HEK293 (cell line): ENCODE data around the gene BTBD17.

Experiments used
- CTCF ChIA-PET: fragments of 350-600 bp; formaldehyde crosslinking; extraction: SDS; loops from one replicate; lab custom pipeline; 2021; ENCODE audit warnings: antibody characterized with exemption; lab: Yijun Ruan, JAX
- POLR2A ChIA-PET: fragments of 300-600 bp; formaldehyde crosslinking; extraction: SDS; loops from one replicate; lab custom pipeline; 2020; ENCODE audit warnings: antibody characterized with exemption, inconsistent platforms; lab: Yijun Ruan, JAX
- H3K27ac ChIP-seq: fragments of 200-500 bp; sonication (Bioruptor generic); 2 replicates; pipeline ENCODE4 v1.5.1; 2014; ENCODE audit warnings: low read depth, low read length, control low read depth, inconsistent platforms; ENCODE audit errors: extremely low read depth
- H3K36me3 ChIP-seq, 2 experiments: fragments of 200-500 bp in 1 of 2; sonication (Bioruptor generic) in 1 of 2; 1 replicate in 1 of 2; 2 replicates in 1 of 2; pipeline ENCODE4 v1.5.1; 2014 to 2017; ENCODE audit warnings: inconsistent platforms in 2 of 2, low read length in 2 of 2; ENCODE audit not compliant: control insufficient read depth in 2 of 2, insufficient read depth in 1 of 2
- H3K4me1 ChIP-seq: fragments of 200-500 bp; sonication (Bioruptor generic); 2 replicates; pipeline ENCODE4 v1.5.1; 2014; ENCODE audit warnings: mild to moderate bottlenecking, low read length, inconsistent platforms; ENCODE audit not compliant: control insufficient read depth, insufficient read depth
- H3K4me3 ChIP-seq: 2 replicates; pipeline ENCODE4 v1.5.1; 2011; ENCODE audit warnings: low read depth, mild to moderate bottlenecking, control low read depth, low read length, moderate library complexity
- H3K9me3 ChIP-seq: fragments of 200-500 bp; sonication (Bioruptor generic); 2 replicates; pipeline ENCODE4 v1.5.1; 2014; ENCODE audit warnings: low read depth, low read length, inconsistent platforms; ENCODE audit not compliant: control insufficient read depth, insufficient read depth
- KLF1 ChIP-seq: fragments of 450-650 bp; formaldehyde crosslinking; IDR thresholded peaks from 2 replicates; pipeline ENCODE4 v1.5.1; 2016; ENCODE audit warnings: missing biosample characterization, missing genetic modification characterization
- MEIS1 ChIP-seq: sonication (generic); formaldehyde crosslinking; IDR thresholded peaks from 2 replicates; pipeline ENCODE4 v1.8.1; 2022; ENCODE audit warnings: missing genetic modification reagents, mild to moderate bottlenecking, borderline replicate concordance
- SCRT1 ChIP-seq: fragments of 450-650 bp; formaldehyde crosslinking; IDR thresholded peaks from 2 replicates; pipeline ENCODE4 v1.5.1; 2016; ENCODE audit warnings: missing biosample characterization, missing genetic modification characterization, borderline replicate concordance
- SP7 ChIP-seq: fragments of 450-650 bp; formaldehyde crosslinking; IDR thresholded peaks from 2 replicates; pipeline ENCODE4 v1.5.1; 2016; ENCODE audit warnings: missing biosample characterization, missing genetic modification characterization
- ZIC2 ChIP-seq: fragments of 450-650 bp; formaldehyde crosslinking; IDR thresholded peaks from 2 replicates; pipeline ENCODE4 v1.5.1; 2016; ENCODE audit warnings: missing biosample characterization, missing genetic modification characterization
- ZNF10 ChIP-seq: fragments of 450-650 bp; formaldehyde crosslinking; IDR thresholded peaks from 2 replicates; pipeline ENCODE4 v1.5.1; 2017; ENCODE audit warnings: missing biosample characterization, missing genetic modification characterization
- ZNF132 ChIP-seq: fragments of 450-650 bp; formaldehyde crosslinking; IDR thresholded peaks from 2 replicates; pipeline ENCODE4 v1.5.1; 2017; ENCODE audit warnings: missing biosample characterization, missing genetic modification characterization, borderline replicate concordance
- ZNF274 ChIP-seq, 2 experiments: fragments of 200-500 bp in 1 of 2; fragments of 450-650 bp in 1 of 2; sonication (Bioruptor generic) in 1 of 2; formaldehyde crosslinking in 1 of 2; IDR thresholded peaks; 2 replicates each; pipeline versions ENCODE4 v1.5.1 to v1.6.1; 2014 to 2016; ENCODE audit warnings: borderline replicate concordance in 1 of 2, inconsistent platforms in 1 of 2, low read length in 1 of 2, missing biosample characterization in 1 of 2, missing genetic modification characterization in 1 of 2
- ZNF311 ChIP-seq: fragments of 450-650 bp; formaldehyde crosslinking; IDR thresholded peaks from 2 replicates; pipeline ENCODE4 v1.5.1; 2017; ENCODE audit warnings: missing biosample characterization, missing genetic modification characterization, borderline replicate concordance
- ZNF521 ChIP-seq: fragments of 450-650 bp; formaldehyde crosslinking; IDR thresholded peaks from 2 replicates; pipeline ENCODE4 v1.5.1; 2017; ENCODE audit warnings: missing biosample characterization, mild to moderate bottlenecking, missing genetic modification characterization
- ZNF600 ChIP-seq: fragments of 450-650 bp; formaldehyde crosslinking; IDR thresholded peaks from 2 replicates; pipeline ENCODE4 v1.5.1; 2016; ENCODE audit warnings: missing biosample characterization, missing genetic modification characterization
- ZNF776 ChIP-seq: fragments of 450-650 bp; formaldehyde crosslinking; IDR thresholded peaks from 2 replicates; pipeline ENCODE4 v1.5.0; 2017; ENCODE audit warnings: missing biosample characterization, missing genetic modification characterization, borderline replicate concordance
- ZNF785 ChIP-seq: fragments of 450-650 bp; formaldehyde crosslinking; IDR thresholded peaks from 2 replicates; pipeline ENCODE4 v1.5.1; 2016; ENCODE audit warnings: missing biosample characterization, missing genetic modification characterization
- ZNF791 ChIP-seq: fragments of 450-650 bp; formaldehyde crosslinking; IDR thresholded peaks from 2 replicates; pipeline ENCODE4 v1.5.1; 2016; ENCODE audit warnings: missing biosample characterization, missing genetic modification characterization
- TF ChIP-seq, protein P1 (sequence below): fragments of 450-650 bp; formaldehyde crosslinking; IDR thresholded peaks from 2 replicates; pipeline ENCODE4 v1.5.1; 2017; ENCODE audit warnings: missing biosample characterization, missing genetic modification characterization
- TF ChIP-seq, protein P2 (sequence below): fragments of 450-650 bp; formaldehyde crosslinking; IDR thresholded peaks from 2 replicates; pipeline ENCODE4 v1.5.1; 2016; ENCODE audit warnings: missing biosample characterization, missing genetic modification characterization
- TF ChIP-seq, protein P3 (sequence below): fragments of 450-650 bp; formaldehyde crosslinking; IDR thresholded peaks from 2 replicates; pipeline ENCODE4 v1.5.1; 2017; ENCODE audit warnings: missing biosample characterization, missing genetic modification characterization

BTBD17 gene

DNA sequence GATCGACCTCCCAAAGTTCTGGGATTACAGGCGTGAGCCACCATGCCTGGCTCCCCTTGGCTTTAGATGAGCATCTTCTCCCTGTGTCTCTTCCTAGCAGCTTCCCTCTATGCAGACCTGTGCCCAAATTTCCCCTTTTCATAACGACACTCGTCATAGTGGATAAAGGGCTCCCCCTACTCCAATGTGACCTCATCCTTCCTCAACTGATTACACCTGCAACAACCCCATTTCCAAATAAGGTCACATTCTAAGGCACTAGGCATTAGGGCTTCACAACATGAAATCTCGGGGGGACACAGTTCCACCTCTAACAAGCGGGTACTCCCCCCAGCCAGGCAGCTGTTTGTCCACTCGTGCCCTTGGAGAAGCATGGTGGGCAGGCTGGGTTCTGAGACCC, 25.4 kb downstream of the BTBD17 start:
- CTCF ChIA-PET: interaction anchor here (1.3 kb wide), 1 partner anchor 26 kb away, joined by 4 read pairs; no protein-coding TSS in a partner anchor
- TF ChIP-seq ZNF10 (tag by site-specific recombination): peak; percentile 55; the same call in 1 of the 2 replicates
- TF ChIP-seq ZNF785 (tag by site-specific recombination): no peak
- Histone ChIP-seq H3K9me3 (no peaks in the 10 kb centered on the region), H3K4me3 (no peak overlapping the region), H3K36me3 (no peaks in the 10 kb centered on the region), H3K4me1 (no peaks in the 10 kb centered on the region), H3K27ac (no peak overlapping the region)
- POLR2A ChIA-PET: no interaction called here

DNA sequence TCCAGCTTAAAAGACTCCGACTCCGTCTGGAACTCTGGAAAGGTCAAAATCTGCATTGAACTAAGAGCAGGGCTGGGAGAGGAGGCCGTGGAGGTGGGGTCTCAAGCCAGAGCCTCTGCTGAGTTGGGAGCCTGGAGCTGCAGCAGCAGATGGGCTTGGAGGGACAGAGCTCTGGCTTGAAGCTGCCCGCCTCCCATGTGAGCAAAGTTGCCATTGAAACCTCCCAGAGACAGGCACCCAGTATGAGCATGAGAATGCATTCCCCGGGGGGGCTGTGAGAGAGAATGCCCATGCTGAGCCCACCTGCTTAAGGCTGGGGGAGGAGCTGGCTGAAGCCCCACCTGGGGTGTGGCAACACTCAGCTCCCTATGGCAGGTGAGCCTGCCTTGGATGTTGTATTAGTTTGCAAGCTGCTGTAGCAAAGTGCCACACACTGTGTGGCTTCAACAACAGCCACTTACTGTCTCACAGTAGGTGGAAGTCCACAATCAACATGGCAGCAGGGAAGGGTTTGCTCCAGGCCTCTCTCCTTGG, 26.1 kb downstream of the BTBD17 start:
- Histone ChIP-seq H3K27ac (no peak overlapping the region), H3K9me3 (no peaks in the 10 kb centered on the region), H3K36me3 (no peaks in the 10 kb centered on the region), H3K4me1 (no peaks in the 10 kb centered on the region), H3K4me3 (no peak overlapping the region)
- TF ChIP-seq MEIS1 (CRISPR knock-in tag) (no peak), ZNF791 (tag by site-specific recombination) (no peak), ZIC2 (tag by site-specific recombination) (peak; percentile 58), ZNF311 (tag by site-specific recombination) (no peak), ZNF274 (IDR thresholded peaks at IDR 0.05; ENCODE audit: low read length) (no peak), ZNF274 (tag by site-specific recombination; IDR thresholded peaks at IDR 0.05; ENCODE audit: borderline replicate concordance) (no peak)
- TF ChIP-seq, protein P1, sequence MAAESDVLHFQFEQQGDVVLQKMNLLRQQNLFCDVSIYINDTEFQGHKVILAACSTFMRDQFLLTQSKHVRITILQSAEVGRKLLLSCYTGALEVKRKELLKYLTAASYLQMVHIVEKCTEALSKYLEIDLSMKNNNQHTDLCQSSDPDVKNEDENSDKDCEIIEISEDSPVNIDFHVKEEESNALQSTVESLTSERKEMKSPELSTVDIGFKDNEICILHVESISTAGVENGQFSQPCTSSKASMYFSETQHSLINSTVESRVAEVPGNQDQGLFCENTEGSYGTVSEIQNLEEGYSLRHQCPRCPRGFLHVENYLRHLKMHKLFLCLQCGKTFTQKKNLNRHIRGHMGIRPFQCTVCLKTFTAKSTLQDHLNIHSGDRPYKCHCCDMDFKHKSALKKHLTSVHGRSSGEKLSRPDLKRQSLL (tag by site-specific recombination): no peak
- CTCF ChIA-PET: interaction anchor here (1.3 to 2.4 kb wide), 2 partner anchors 27 to 32 kb away, joined by 4 to 8 read pairs; partner anchors contain the start of gene GPR142
- POLR2A ChIA-PET: interaction anchor here (0.6 kb wide), 1 partner anchor 84 kb away, joined by 3 read pairs; no protein-coding TSS in a partner anchor

DNA sequence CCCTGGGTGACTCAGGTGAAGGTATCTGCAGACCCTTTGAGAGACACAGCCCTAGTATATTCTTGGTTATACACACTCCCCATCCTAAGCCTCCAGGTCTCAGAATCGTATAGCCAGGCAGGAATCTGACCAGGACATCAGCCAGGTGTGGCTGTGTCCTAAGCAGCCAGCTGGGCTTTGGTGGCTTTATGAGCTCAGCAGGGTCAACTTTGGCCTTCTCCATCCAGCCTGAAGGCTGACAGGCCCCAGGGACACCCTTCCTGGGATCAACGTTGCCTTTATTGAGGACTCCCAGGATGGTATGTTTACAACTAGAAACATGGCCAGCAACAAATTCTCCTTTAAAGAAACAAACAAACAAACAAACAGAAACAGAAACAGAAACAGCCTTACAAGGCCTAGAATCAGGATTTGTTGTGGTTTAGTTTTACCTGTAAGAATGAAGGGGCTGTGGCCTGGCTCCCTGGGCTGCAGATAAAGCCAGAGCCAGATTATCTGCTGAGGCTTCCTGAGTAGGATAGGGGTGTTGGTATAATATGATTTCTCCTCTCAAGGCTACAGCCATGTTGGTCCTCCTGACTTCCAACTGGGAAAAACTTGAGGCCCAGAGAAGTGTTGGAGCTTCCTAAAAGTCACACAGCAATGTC, 27.2 kb downstream of the BTBD17 start:
- Histone ChIP-seq H3K27ac (no peak overlapping the region), H3K36me3 (no peaks in the 10 kb centered on the region), H3K9me3 (no peaks in the 10 kb centered on the region), H3K4me3 (no peak overlapping the region)
- no peak for TF ChIP-seq ZNF132
- TF ChIP-seq SCRT1: no peak
- no peak for TF ChIP-seq ZNF791 (tag by site-specific recombination)
- no peak for TF ChIP-seq KLF1 (tag by site-specific recombination)
- TF ChIP-seq, protein P2, sequence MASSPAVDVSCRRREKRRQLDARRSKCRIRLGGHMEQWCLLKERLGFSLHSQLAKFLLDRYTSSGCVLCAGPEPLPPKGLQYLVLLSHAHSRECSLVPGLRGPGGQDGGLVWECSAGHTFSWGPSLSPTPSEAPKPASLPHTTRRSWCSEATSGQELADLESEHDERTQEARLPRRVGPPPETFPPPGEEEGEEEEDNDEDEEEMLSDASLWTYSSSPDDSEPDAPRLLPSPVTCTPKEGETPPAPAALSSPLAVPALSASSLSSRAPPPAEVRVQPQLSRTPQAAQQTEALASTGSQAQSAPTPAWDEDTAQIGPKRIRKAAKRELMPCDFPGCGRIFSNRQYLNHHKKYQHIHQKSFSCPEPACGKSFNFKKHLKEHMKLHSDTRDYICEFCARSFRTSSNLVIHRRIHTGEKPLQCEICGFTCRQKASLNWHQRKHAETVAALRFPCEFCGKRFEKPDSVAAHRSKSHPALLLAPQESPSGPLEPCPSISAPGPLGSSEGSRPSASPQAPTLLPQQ (tag by site-specific recombination): no peak
- no peak for TF ChIP-seq SP7 (tag by site-specific recombination)
- TF ChIP-seq, protein P3, sequence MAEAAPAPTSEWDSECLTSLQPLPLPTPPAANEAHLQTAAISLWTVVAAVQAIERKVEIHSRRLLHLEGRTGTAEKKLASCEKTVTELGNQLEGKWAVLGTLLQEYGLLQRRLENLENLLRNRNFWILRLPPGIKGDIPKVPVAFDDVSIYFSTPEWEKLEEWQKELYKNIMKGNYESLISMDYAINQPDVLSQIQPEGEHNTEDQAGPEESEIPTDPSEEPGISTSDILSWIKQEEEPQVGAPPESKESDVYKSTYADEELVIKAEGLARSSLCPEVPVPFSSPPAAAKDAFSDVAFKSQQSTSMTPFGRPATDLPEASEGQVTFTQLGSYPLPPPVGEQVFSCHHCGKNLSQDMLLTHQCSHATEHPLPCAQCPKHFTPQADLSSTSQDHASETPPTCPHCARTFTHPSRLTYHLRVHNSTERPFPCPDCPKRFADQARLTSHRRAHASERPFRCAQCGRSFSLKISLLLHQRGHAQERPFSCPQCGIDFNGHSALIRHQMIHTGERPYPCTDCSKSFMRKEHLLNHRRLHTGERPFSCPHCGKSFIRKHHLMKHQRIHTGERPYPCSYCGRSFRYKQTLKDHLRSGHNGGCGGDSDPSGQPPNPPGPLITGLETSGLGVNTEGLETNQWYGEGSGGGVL: no peak
- no peak for TF ChIP-seq ZNF521 (tag by site-specific recombination)
- no peak for TF ChIP-seq ZNF785 (tag by site-specific recombination)
- no peak for TF ChIP-seq ZNF776
- TF ChIP-seq ZNF600: no peak
- TF ChIP-seq, all 188 proteins: peak for 0
- ChIA-PET CTCF (interaction anchor here (0.6 to 2.4 kb wide), 2 partner anchors 33 to 35 kb away, joined by 3 to 8 read pairs; partner anchors contain the start of gene GPR142), POLR2A (interaction anchor here (0.6 to 1.1 kb wide), 2 partner anchors 30 to 75 kb away, joined by 3 to 4 read pairs; no protein-coding TSS in a partner anchor)
- no peaks in the 10 kb centered on the region for H3K4me1 ChIP-seq
